GM23248 (cell line): ENCODE results near the gene AGGF1. TPM values are rescaled to one million over a fixed set of nuclear protein-coding genes. Genes with fewer than 3 reads are reported as not detected.

ENCODE experiments used
- DNase-seq: peaks from one replicate; pipeline ENCODE4 v3.0.0-alpha.2; 2015
- H2AFZ ChIP-seq: fragments of 200-600 bp; sonication (generic); 2 replicates; pipeline ENCODE4 v1.6.1; 2016; ENCODE audit warnings: antibody characterized with exemption
- H3F3A ChIP-seq: fragments of 200-600 bp; sonication (generic); 2 replicates; pipeline ENCODE4 v1.6.1; 2016; ENCODE audit warnings: mild to moderate bottlenecking, antibody characterized with exemption, mixed run types; ENCODE audit not compliant: insufficient read depth
- H3K27ac ChIP-seq: fragments of 200-600 bp; sonication (generic); 2 replicates; pipeline ENCODE4 v1.5.1; 2016; ENCODE audit warnings: mild to moderate bottlenecking
- H3K27me3 ChIP-seq: fragments of 200-600 bp; sonication (generic); replicated peaks from 2 replicates; pipeline ENCODE4 v1.6.1; 2016; ENCODE audit warnings: mild to moderate bottlenecking; ENCODE audit not compliant: insufficient read depth
- H3K36me3 ChIP-seq: fragments of 200-600 bp; sonication (generic); 2 replicates; pipeline ENCODE4 v1.6.1; 2016; ENCODE audit warnings: low read depth, mild to moderate bottlenecking
- H3K4me1 ChIP-seq: fragments of 200-600 bp; sonication (generic); 2 replicates; pipeline ENCODE4 v1.6.1; 2016; ENCODE audit warnings: mild to moderate bottlenecking; ENCODE audit not compliant: insufficient read depth
- H3K4me2 ChIP-seq: fragments of 200-600 bp; sonication (generic); one replicate; pipeline ENCODE4 v1.6.1; 2016; ENCODE audit warnings: mild to moderate bottlenecking; ENCODE audit not compliant: unreplicated experiment
- H3K4me3 ChIP-seq: fragments of 200-600 bp; sonication (generic); 2 replicates; pipeline ENCODE4 v1.5.1; 2016; ENCODE audit warnings: mild to moderate bottlenecking
- H3K79me2 ChIP-seq: fragments of 200-600 bp; sonication (generic); 2 replicates; pipeline ENCODE4 v1.6.1; 2016; ENCODE audit warnings: mild to moderate bottlenecking; ENCODE audit not compliant: insufficient read depth
- H3K9ac ChIP-seq: fragments of 200-600 bp; sonication (generic); 2 replicates; pipeline ENCODE4 v1.6.1; 2016; ENCODE audit warnings: mild to moderate bottlenecking
- H3K9me2 ChIP-seq: fragments of 200-600 bp; sonication (generic); 2 replicates; pipeline ENCODE4 v1.6.1; 2016; ENCODE audit warnings: mixed run types, mild to moderate bottlenecking, moderate library complexity; ENCODE audit not compliant: insufficient read depth
- H3K9me3 ChIP-seq: fragments of 200-600 bp; sonication (generic); one replicate; pipeline ENCODE4 v1.6.1; 2017; ENCODE audit warnings: low read depth
- H4K20me1 ChIP-seq: fragments of 200-600 bp; sonication (generic); 2 replicates; pipeline ENCODE4 v1.6.0; 2016; ENCODE audit not compliant: insufficient read depth
- EZH2 ChIP-seq: fragments of 200-600 bp; sonication (generic); IDR thresholded peaks from 2 replicates; pipeline ENCODE4 v1.6.1; 2018; ENCODE audit warnings: antibody characterized with exemption, mild to moderate bottlenecking; ENCODE audit not compliant: insufficient read depth, poor library complexity, severe bottlenecking
- EZH2phosphoT487 ChIP-seq: fragments of 200-600 bp; sonication (generic); IDR thresholded peaks from 2 replicates; pipeline ENCODE4 v1.6.1; 2018; ENCODE audit warnings: antibody characterized with exemption, moderate library complexity, mild to moderate bottlenecking, low read depth; ENCODE audit not compliant: insufficient read depth
- WGBS, 2 experiments: methylation state at CpG; one replicate each; pipeline ENCODE4 v1.1.6; 2015 to 2017; ENCODE audit warnings: low lambda C conversion rate in 2 of 2, low coverage in 1 of 2; ENCODE audit errors: missing lambda C conversion rate in 2 of 2; 5-methylcytosine and 5-hydroxymethylcytosine counted together
- in situ Hi-C: fragments of 300-500 bp; cut with MboI; formaldehyde crosslinking; loops from 2 replicates; pipeline ENCODE4 v1.15.0; 2020
- polyA plus RNA-seq: library from polyadenylated mRNA; unstranded; fragments of >200 nt; fragmentation: Nextera tagmentation; extraction: Ambion mirVana; gene quantifications from 2 replicates; pipeline ENCODE4 v1.2.1, GENCODE V29; 2016
- total RNA-seq: library from RNA; depleted of rRNA; stranded (reverse); fragments of >200 nt; shearing (Covaris generic); gene quantifications from 2 replicates; pipeline ENCODE4 v1.2.3, GENCODE V29; 2014

The AGGF1 gene
- total and polyA plus RNA-seq, 2 experiments from 2014 or later, result 25.1 to 29.4 TPM

DNA sequence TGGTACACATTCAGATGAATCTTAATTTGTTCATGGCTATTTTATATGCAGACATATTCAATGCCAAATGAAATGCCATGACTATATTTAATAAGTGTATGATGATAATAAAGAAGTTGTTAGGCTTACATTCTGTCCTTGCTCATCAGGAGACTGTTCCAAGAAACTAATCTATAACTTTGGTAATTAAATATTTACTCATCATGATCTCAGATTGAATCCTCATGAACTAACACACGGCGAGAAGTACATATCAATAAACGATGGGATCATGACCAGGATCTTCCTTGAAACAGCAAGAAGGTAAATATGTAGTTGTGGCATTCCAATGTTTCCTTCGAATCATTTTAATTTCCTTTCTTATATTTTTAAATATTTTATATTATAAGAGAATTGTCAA lies 12.5 kb upstream of the AGGF1 start:
- Histone ChIP-seq H3K4me3 (no peak overlapping the region), H3K4me2 (no peak overlapping the region), H3K9ac (no peak overlapping the region), H3K9me2 (no peaks in the 10 kb centered on the region), H4K20me1 (no peaks in the 10 kb centered on the region), H3K79me2 (no peaks in the 10 kb centered on the region), H2AFZ (no peak overlapping the region), H3K27ac (no peak overlapping the region), H3K9me3 (no peaks in the 10 kb centered on the region), H3K36me3 (no peaks in the 10 kb centered on the region), H3F3A (no peaks in the 10 kb centered on the region), H3K27me3 (peaks cover 34% of the 10 kb centered on the region), H3K4me1 (no peaks in the 10 kb centered on the region)
- TF ChIP-seq EZH2phosphoT487, result no peak
- no peak for TF ChIP-seq EZH2
- no peak for DNase-seq
- in situ Hi-C loops, result loop anchor here (10.0 kb wide), 1 partner anchor 413 kb away; no protein-coding TSS in a partner anchor
- WGBS, 2 experiments, result 31 to 35% methylated on average over 4 of the region's 4 CpGs

DNA sequence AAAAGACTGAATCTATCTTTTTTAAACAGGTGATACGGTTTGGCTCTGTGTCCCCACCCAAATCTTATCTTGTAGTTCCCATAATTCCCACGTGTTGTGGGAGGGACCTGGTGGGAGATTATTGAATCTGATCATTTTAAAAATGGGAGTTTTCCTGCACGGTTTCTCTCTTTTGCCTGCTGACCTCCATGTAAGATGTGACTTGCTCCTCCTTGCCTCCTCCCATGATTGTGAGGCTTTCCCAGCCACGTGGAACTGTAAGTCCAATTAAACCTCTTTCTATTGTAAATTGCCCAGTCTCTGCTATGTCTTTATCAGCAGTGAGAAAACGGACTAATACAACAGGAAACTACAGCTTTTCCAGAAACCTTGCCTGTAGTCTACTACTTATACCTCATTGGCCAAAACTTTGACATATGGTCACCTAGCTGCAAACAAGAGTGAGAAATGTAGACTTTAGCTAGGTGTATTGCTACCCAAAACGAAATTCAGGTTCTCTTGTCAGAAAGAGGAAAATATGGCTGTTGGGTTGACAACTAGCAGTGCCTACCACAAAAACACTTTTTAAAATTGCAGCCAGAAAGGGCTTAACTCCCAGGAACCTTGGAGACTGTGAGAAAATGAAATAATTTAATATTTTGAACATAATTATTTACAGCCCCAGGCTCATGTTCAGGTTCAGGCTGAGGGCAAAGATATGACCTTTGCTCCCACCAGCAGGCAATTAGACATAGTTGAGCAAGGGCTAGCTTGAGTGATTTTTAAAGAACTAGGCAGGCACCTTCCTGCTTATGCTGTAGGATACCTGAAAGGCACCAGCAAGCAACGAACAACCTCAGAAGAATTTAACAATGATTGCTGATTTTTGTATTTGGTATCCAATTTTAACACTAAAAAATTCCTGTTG lies 7.4 kb upstream of the AGGF1 start:
- WGBS, 2 experiments, result 23 to 27% methylated on average over 7 of the region's 7 CpGs
- in situ Hi-C loops, result no loop called here
- H3F3A ChIP-seq, result no peaks in the 10 kb centered on the region
- H3K4me3 ChIP-seq, result no peak overlapping the region
- no peaks in the 10 kb centered on the region for H3K9me3 ChIP-seq
- no peaks in the 10 kb centered on the region for H3K4me1 ChIP-seq
- H3K79me2 ChIP-seq, result no peaks in the 10 kb centered on the region
- no peak for TF ChIP-seq EZH2
- no peak for TF ChIP-seq EZH2phosphoT487
- no peak overlapping the region for H3K9ac ChIP-seq
- no peak overlapping the region for H3K4me2 ChIP-seq
- H3K27ac ChIP-seq, result no peak overlapping the region
- H4K20me1 ChIP-seq, result no peaks in the 10 kb centered on the region
- H3K36me3 ChIP-seq, result no peaks in the 10 kb centered on the region
- H3K9me2 ChIP-seq, result no peaks in the 10 kb centered on the region
- peaks cover 40% of the 10 kb centered on the region for H3K27me3 ChIP-seq
- no peak for DNase-seq
- H2AFZ ChIP-seq, result no peak overlapping the region

DNA sequence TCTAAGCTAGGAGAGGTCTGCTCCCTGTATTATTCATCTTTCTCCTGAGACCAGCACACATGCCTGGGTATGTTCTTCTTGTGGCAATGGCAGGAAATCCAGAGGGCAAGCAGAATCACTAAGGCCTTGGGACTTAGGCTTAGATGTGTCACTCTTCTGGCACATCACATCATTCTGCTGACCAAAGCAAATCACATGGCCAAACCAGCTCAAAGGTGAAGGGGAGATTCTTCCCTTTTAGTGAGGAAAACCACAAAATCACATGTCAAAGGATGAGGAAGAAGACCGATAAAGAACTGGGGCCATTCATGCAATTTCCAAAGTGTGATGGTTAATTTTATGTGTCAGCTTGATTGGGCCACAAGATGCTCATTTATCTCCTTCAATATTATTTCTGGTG lies 5.7 kb upstream of the AGGF1 start:
- in situ Hi-C loops, result no loop called here
- Histone ChIP-seq H3K9ac (no peak overlapping the region), H3K27me3 (peaks cover 38% of the 10 kb centered on the region), H3K4me1 (no peaks in the 10 kb centered on the region), H3K36me3 (no peaks in the 10 kb centered on the region), H2AFZ (no peak overlapping the region), H3K9me3 (no peaks in the 10 kb centered on the region), H3K27ac (no peak overlapping the region), H3K4me2 (no peak overlapping the region), H3K79me2 (no peaks in the 10 kb centered on the region), H3F3A (no peaks in the 10 kb centered on the region), H3K9me2 (no peaks in the 10 kb centered on the region), H4K20me1 (no peaks in the 10 kb centered on the region), H3K4me3 (no peak overlapping the region)
- 72 to 86% methylated on average over 1 of the region's 1 CpG for WGBS, 2 experiments
- DNase-seq, result no peak
- TF ChIP-seq EZH2 (no peak), EZH2phosphoT487 (no peak)

DNA sequence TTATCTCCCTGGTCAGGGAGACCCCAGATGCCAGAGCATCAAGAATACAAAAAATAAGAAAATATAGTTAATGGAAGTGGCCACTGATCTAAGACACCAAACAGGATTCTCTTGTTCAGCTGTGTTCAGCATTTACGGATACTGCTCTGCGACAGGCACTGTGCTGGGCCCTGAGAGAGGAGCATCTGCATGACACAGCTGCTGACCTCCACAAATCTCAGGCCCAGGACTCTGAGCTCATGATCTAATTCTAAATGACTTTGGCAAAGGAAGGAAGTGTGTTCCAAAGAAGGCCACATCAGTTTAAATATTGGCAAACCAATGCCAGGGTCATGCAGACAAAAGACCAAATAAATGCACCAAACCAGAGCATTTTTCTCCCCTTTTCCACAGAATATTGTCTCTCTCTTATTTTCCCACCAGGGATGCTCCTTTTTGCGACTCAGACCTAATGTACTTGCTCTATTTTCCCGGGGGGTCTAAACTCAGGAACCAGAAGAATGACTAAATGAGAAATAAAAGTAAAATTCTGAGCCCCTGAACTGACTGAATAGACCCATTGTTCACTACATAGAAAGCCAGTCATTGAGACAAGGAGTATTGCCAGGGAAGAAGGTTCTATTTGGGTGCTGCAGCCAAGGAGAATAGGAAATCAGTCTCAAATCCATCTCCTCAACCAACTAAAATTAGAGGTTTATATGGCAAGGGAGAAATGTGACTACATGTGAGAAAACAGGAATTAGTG lies 1.4 kb upstream of the AGGF1 start:
- Histone ChIP-seq H3K79me2 (peaks cover 34% of the 10 kb centered on the region), H3F3A (no peaks in the 10 kb centered on the region), H3K27ac (no peak overlapping the region), H3K4me1 (peaks cover 10% of the 10 kb centered on the region), H3K4me3 (no peak overlapping the region), H3K9ac (no peak overlapping the region), H2AFZ (peak overlapping the region; percentile 92), H3K9me3 (no peaks in the 10 kb centered on the region), H3K9me2 (no peaks in the 10 kb centered on the region), H3K4me2 (no peak overlapping the region), H3K36me3 (no peaks in the 10 kb centered on the region), H4K20me1 (no peaks in the 10 kb centered on the region), H3K27me3 (peaks cover 8% of the 10 kb centered on the region; the same call in 1 of the 2 replicates)
- in situ Hi-C loops, result no loop called here
- no peak for DNase-seq
- WGBS, 2 experiments, result 79 to 83% methylated on average over 4 of the region's 4 CpGs
- TF ChIP-seq EZH2, result no peak
- no peak for TF ChIP-seq EZH2phosphoT487
